Stomach (tissue), 4 donors: ENCODE results near the gene NR1D1.

Source experiments
- CTCF ChIP-seq, 7 experiments: fragments of 450-650 bp in 4 of 7; fragments of 200-600 bp in 3 of 7; sonication (generic) in 3 of 7; IDR thresholded peaks; one replicate each; pipeline ENCODE4 v1.5.1; 2016 to 2019; ENCODE audit warnings: antibody characterized with exemption in 7 of 7, control low read depth in 2 of 7, mild to moderate bottlenecking in 1 of 7
- EP300 ChIP-seq: sonication (generic); formaldehyde crosslinking; IDR thresholded peaks from one replicate; pipeline ENCODE4 v1.6.1; 2017; ENCODE audit warnings: antibody characterized with exemption
- POLR2A ChIP-seq, 4 donors: fragments of 450-650 bp; IDR thresholded peaks; one replicate each; pipeline ENCODE4 v1.6.1; 2016; ENCODE audit warnings: antibody characterized with exemption in 4 of 4, control low read depth in 2 of 4, mild to moderate bottlenecking in 1 of 4, moderate library complexity in 1 of 4

DNA sequence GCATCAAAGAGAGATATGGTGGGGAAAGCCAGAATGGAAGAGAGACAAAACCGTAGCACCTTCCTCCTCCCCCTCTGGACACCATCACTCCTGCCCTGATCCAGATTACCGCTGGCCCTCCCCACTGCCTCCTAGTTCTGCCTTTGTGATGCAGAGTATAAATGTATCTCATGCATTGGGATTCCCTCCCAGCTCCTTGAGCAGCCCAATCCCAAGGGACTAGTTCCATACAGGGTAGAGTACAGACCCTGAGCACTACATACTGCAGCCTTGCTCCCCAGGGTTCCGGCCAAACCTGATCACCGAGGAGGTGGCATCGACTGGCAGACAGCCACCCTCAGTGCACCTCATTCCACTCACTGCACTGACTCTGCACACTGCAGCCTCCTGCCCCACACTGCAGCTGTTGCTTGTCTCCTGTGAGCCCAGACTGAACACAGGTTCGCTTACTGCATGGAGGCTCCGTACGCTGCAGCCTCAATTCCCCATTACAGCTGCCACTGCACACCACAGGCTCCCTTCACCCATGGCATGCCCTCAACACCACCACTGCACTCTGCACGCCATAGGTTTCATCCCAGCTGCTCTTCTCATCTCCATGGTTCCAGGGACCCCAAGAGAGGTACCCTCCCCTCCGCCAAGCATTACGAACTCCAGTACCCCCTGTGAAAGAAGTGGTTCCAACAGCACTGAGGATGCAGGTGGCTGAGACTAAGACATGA is 39.3 kb downstream of the NR1D1 start:
- TF ChIP-seq CTCF (IDR thresholded peaks at IDR 0.05) (no peak), POLR2A (IDR thresholded peaks at IDR 0.05) (no peak), EP300 (no peak)
